AG10803 (cell line): ENCODE results near the gene XXYLT1.
"Not testable (repeated sequence)": the region's sequence is repeated elsewhere in the genome, so short reads cannot be mapped to it uniquely, and the experiment has no call there.

ENCODE experiments used
- DNase-seq: peaks from one replicate; pipeline ENCODE4 v3.0.0; 2010; ENCODE audit warnings: low read depth
- H3K4me3 ChIP-seq: 2 replicates; pipeline ENCODE4 v1.5.1; 2011; ENCODE audit warnings: mild to moderate bottlenecking, low read length, control low read depth
- CTCF ChIP-seq: conservative IDR thresholded peaks from 2 replicates; pipeline ENCODE4 v1.5.1; 2011; ENCODE audit warnings: mild to moderate bottlenecking, low read length, control low read depth, inconsistent platforms

Gene XXYLT1

GRCh38 chr3:195095704-195096036 lies 175.3 kb downstream of the XXYLT1 start:
- DNase-seq: no peak
- no peak overlapping the region for H3K4me3 ChIP-seq
- TF ChIP-seq CTCF: no peak

- H3K4me3 ChIP-seq: no peak overlapping the region
- DNase-seq: no peak
- no peak for TF ChIP-seq CTCF
Observed at GRCh38 chr3:195095035-195095703, 175.8 kb downstream of the XXYLT1 start.

GRCh38 chr3:195094191-195094921 lies 176.6 kb downstream of the XXYLT1 start:
- no peak overlapping the region for H3K4me3 ChIP-seq
- no peak for DNase-seq
- TF ChIP-seq CTCF: no peak

GRCh38 chr3:195093731-195094130 lies 177.2 kb downstream of the XXYLT1 start:
- TF ChIP-seq CTCF: no peak
- DNase-seq: no peak
- H3K4me3 ChIP-seq: no peak overlapping the region

GRCh38 chr3:195087840-195088601 lies 182.9 kb downstream of the XXYLT1 start:
- not testable (repeated sequence) for DNase-seq, H3K4me3 ChIP-seq

GRCh38 chr3:195087328-195087727 lies 183.6 kb downstream of the XXYLT1 start:
- no peak for TF ChIP-seq CTCF
- no peak overlapping the region for H3K4me3 ChIP-seq
- DNase-seq: no peak

GRCh38 chr3:195086885-195087284 lies 184.1 kb downstream of the XXYLT1 start:
- no peak for TF ChIP-seq CTCF
- DNase-seq: no peak
- no peak overlapping the region for H3K4me3 ChIP-seq
